Femur (tissue), 1 donor: ENCODE data around the gene ADAMTS17.
A peak's percentile ranks its signal among the peaks of the same experiment; 100 is the strongest.

Source experiments
- DNase-seq: peaks from one replicate; pipeline ENCODE4 v3.0.0-alpha.2; 2017

The ADAMTS17 gene

GRCh38 chr15:100061944-100062343 is 279.8 kb downstream of the ADAMTS17 start:
- peak; percentile 49 for DNase-seq

- peak; percentile 76 for DNase-seq
Measured at GRCh38 chr15:100060276-100060926, 281.4 kb downstream of the ADAMTS17 start.

- DNase-seq: no peak
Measured at GRCh38 chr15:100059521-100059920, 282.3 kb downstream of the ADAMTS17 start.

- no peak for DNase-seq
Measured at GRCh38 chr15:100059094-100059493, 282.7 kb downstream of the ADAMTS17 start.

GRCh38 chr15:100058458-100058857 is 283.3 kb downstream of the ADAMTS17 start:
- no peak for DNase-seq

- DNase-seq: no peak
Measured at GRCh38 chr15:100057281-100057680, 284.5 kb downstream of the ADAMTS17 start.

GRCh38 chr15:100056411-100057072 is 285.2 kb downstream of the ADAMTS17 start:
- no peak for DNase-seq

GRCh38 chr15:100055821-100056220 is 286.0 kb downstream of the ADAMTS17 start:
- DNase-seq: no peak

- no peak for DNase-seq
Measured at GRCh38 chr15:100054539-100054938, 287.2 kb downstream of the ADAMTS17 start.

GRCh38 chr15:100053474-100054121 is 288.2 kb downstream of the ADAMTS17 start:
- no peak for DNase-seq

- no peak for DNase-seq
Measured at GRCh38 chr15:100052716-100053473, 288.9 kb downstream of the ADAMTS17 start.

GRCh38 chr15:100050877-100051786 is 290.6 kb downstream of the ADAMTS17 start:
- DNase-seq: no peak

GRCh38 chr15:100049936-100050876 is 291.6 kb downstream of the ADAMTS17 start:
- no peak for DNase-seq

GRCh38 chr15:100049483-100049882 is 292.3 kb downstream of the ADAMTS17 start:
- no peak for DNase-seq

GRCh38 chr15:100048736-100049135 is 293.0 kb downstream of the ADAMTS17 start:
- DNase-seq: peak; percentile 42

GRCh38 chr15:100043692-100044091 is 298.1 kb downstream of the ADAMTS17 start:
- no peak for DNase-seq

GRCh38 chr15:100043068-100043641 is 298.6 kb downstream of the ADAMTS17 start:
- DNase-seq: no peak

GRCh38 chr15:100042558-100042957 is 299.2 kb downstream of the ADAMTS17 start:
- DNase-seq: no peak

- DNase-seq: peak; percentile 44
Measured at GRCh38 chr15:100041127-100041828, 300.5 kb downstream of the ADAMTS17 start.

- no peak for DNase-seq
Measured at GRCh38 chr15:100039994-100040393, 301.8 kb downstream of the ADAMTS17 start.
